Adrenal gland (tissue), 12 donors: ENCODE results near the gene TOR1B. TPM values are rescaled to one million over a fixed set of nuclear protein-coding genes. Genes with fewer than 3 reads are reported as not detected.

Source experiments
- DNase-seq, 7 donors: peaks; one replicate each; pipeline ENCODE4 v3.0.0-alpha.2; 2019 to 2020
- H3K27ac ChIP-seq, 5 donors: fragments of 200-600 bp; sonication (generic) in 4 of 5; 1 replicate in 3 of 5; 2 replicates in 2 of 5; pipeline versions ENCODE4 v1.5.1 to v1.8.0; 2016 to 2020; ENCODE audit warnings: mild to moderate bottlenecking in 1 of 5
- H3K27me3 ChIP-seq: fragments of 200-600 bp; 2 replicates; pipeline ENCODE4 v1.8.0; 2021
- H3K36me3 ChIP-seq, 2 donors: fragments of 200-600 bp; replicated peaks in 1 of 2; 1 replicate in 1 of 2; 2 replicates in 1 of 2; pipeline versions ENCODE4 v1.5.1 to v1.8.0; 2018 to 2022
- H3K4me1 ChIP-seq, 2 donors: fragments of 200-600 bp; replicated peaks in 1 of 2; 1 replicate in 1 of 2; 2 replicates in 1 of 2; pipeline versions ENCODE4 v1.5.1 to v1.8.0; 2018 to 2021
- H3K4me3 ChIP-seq, 4 donors: fragments of 200-600 bp; sonication (generic) in 3 of 4; one replicate each; pipeline ENCODE4 v1.5.1; 2016 to 2018
- H3K9me3 ChIP-seq, 3 donors: fragments of 200-600 bp; sonication (generic) in 1 of 3; replicated peaks in 1 of 3; 1 replicate in 2 of 3; 2 replicates in 1 of 3; pipeline versions ENCODE4 v1.5.1 to v1.8.0; 2016 to 2021
- POLR2A ChIP-seq, 2 donors: fragments of 450-650 bp; IDR thresholded peaks; one replicate each; pipeline ENCODE4 v1.6.1; 2017; ENCODE audit warnings: antibody characterized with exemption in 2 of 2, mild to moderate bottlenecking in 2 of 2, moderate library complexity in 1 of 2
- WGBS, 4 donors: extraction: QIAGEN DNeasy Blood & Tissue Kit in 2 of 4; methylation state at CpG; one replicate each; pipeline versions ENCODE4 v1.1.5 to v1.1.7; 2013 to 2017; 5-methylcytosine and 5-hydroxymethylcytosine counted together
- intact Hi-C, 2 donors: fragments of 100-400 bp; cut with DNase I; formaldehyde crosslinking; loops; one replicate each; pipeline versions ENCODE4 v1.14.1 to v1.15.0; 2022 to 2023
- polyA plus RNA-seq, 3 donors: library from polyadenylated mRNA; stranded (reverse); fragments of 200-250 nt in 2 of 3; fragments of 350-450 nt in 1 of 3; fragmentation: Illumina TruSeq in 1 of 3; extraction: RNeasy Lipid Tissue Mini Kit (QIAGEN cat#74804) in 1 of 3; gene quantifications; one replicate each; pipeline ENCODE4 v1.2.3, GENCODE V29; 2013 to 2014
- total RNA-seq, 9 donors: library from RNA; depleted of rRNA in 4 of 9; stranded (reverse); fragments of >200 nt in 4 of 9; fragments of 120-200 nt in 1 of 9; fragmentation: NEBNext Ultra II Directional in 1 of 9; extraction: Animal tissue kit (Norgen Biotek cat#: 25700) in 1 of 9; gene quantifications; one replicate each; pipeline versions ENCODE4 v1.1.0 to v1.2.4, GENCODE V29; 2013 to 2023
- TF ChIP-seq, protein P1 (sequence below), 6 experiments: fragments of 450-650 bp in 4 of 6; fragments of 200-600 bp in 2 of 6; sonication (generic) in 1 of 6; IDR thresholded peaks; 1 replicate in 5 of 6; 2 replicates in 1 of 6; pipeline versions ENCODE4 v1.5.1 to v1.8.0; 2016 to 2021; ENCODE audit warnings: antibody characterized with exemption in 6 of 6, mild to moderate bottlenecking in 2 of 6, moderate library complexity in 1 of 6
- donor health status: healthy with polysubstance abuse.
- donor health status: Bipolar disorder and iron deficiency.
- donor health status: DM: yes; HTN: yes; CAD: no.
- donor health status: DM: no; HTN: no; CAD: no.
- donor health status: DM: no; HTN: no; CAD: no.
- donor health status: DM: yes; HTN: yes; CAD: no.

Gene TOR1B
- total and polyA plus RNA-seq, 12 donors, result 9.8 to 36.3 (median 25.4) TPM

DNA sequence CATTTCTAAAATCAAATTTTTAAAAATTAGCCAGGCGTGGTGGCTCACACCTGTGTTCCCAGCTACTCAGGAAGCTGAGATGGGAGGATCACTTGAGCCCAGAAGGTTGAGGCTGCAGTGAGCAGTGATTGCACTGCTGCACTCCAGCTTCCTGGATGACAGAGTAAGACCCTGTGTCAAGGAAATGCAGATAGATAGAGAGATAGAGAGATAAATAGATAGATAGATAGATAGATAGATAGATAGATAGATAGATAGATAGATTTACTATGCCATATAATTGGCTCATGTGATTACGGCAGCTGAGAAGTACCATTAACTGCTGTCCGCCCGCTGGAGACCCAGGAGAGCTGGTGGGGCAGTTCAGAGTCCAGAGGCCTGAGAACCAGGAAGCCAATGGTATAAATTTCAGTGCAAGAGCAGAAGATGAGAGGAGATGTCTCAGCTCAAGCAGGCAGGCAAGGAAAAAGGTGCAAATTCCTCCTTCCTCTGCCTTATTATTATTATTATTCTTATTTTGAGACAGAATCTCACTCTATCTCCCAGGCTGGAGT lies 37.1 kb upstream of the TOR1B start:
- TF ChIP-seq POLR2A (IDR thresholded peaks at IDR 0.05), result no peak
- TF ChIP-seq, protein P1, sequence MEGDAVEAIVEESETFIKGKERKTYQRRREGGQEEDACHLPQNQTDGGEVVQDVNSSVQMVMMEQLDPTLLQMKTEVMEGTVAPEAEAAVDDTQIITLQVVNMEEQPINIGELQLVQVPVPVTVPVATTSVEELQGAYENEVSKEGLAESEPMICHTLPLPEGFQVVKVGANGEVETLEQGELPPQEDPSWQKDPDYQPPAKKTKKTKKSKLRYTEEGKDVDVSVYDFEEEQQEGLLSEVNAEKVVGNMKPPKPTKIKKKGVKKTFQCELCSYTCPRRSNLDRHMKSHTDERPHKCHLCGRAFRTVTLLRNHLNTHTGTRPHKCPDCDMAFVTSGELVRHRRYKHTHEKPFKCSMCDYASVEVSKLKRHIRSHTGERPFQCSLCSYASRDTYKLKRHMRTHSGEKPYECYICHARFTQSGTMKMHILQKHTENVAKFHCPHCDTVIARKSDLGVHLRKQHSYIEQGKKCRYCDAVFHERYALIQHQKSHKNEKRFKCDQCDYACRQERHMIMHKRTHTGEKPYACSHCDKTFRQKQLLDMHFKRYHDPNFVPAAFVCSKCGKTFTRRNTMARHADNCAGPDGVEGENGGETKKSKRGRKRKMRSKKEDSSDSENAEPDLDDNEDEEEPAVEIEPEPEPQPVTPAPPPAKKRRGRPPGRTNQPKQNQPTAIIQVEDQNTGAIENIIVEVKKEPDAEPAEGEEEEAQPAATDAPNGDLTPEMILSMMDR (IDR thresholded peaks at IDR 0.05), result no peak

DNA sequence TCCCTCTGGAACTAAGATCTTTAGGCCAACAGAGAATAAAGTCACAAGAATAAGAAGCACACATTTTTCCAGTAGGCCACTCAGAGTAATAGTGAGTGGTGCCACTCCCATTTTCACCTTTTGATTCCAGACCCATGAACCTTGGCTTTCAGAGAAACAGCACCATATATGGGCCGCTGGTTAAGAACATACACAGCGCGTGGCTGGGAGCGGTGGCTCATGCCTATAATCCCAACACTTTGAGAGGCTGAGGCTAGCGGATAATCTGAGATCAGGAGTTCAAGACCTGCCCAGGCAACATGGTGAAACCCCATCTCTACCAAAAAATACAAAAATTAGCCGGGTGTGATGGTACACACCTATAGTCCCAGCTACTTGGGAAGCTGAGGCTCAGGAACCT lies 34.5 kb upstream of the TOR1B start:
- DNase-seq, result no peak
- Histone ChIP-seq H3K4me1 (peaks cover 4 to 5% of the 10 kb centered on the region in 2 donors), H3K4me3 (no peak overlapping the region), H3K27me3 (no peaks in the 10 kb centered on the region), H3K27ac (no peak overlapping the region), H3K9me3 (no peaks in the 10 kb centered on the region), H3K36me3 (no peaks in the 10 kb centered on the region)
- intact Hi-C loops, result no loop called here
- WGBS, 4 donors, result 94 to 98% (median 96%) methylated on average over 6 of the region's 6 CpGs
- TF ChIP-seq POLR2A (IDR thresholded peaks at IDR 0.05), result no peak
- TF ChIP-seq, protein P1 (IDR thresholded peaks at IDR 0.05), result no peak

More for the DNA sequence above, 37.1 kb upstream of the TOR1B start:
- no peak overlapping the region for H3K27ac ChIP-seq
- no peaks in the 10 kb centered on the region for H3K27me3 ChIP-seq
- intact Hi-C loops, result no loop called here
- H3K4me3 ChIP-seq, result no peak overlapping the region
- H3K9me3 ChIP-seq, result no peaks in the 10 kb centered on the region
- no peaks in the 10 kb centered on the region for H3K36me3 ChIP-seq
- H3K4me1 ChIP-seq, result peaks cover 0 to 5% of the 10 kb centered on the region in 2 donors
- DNase-seq, result no peak
- WGBS, 4 donors, result 85 to 97% (median 93%) methylated on average over 4 of the region's 4 CpGs

DNA sequence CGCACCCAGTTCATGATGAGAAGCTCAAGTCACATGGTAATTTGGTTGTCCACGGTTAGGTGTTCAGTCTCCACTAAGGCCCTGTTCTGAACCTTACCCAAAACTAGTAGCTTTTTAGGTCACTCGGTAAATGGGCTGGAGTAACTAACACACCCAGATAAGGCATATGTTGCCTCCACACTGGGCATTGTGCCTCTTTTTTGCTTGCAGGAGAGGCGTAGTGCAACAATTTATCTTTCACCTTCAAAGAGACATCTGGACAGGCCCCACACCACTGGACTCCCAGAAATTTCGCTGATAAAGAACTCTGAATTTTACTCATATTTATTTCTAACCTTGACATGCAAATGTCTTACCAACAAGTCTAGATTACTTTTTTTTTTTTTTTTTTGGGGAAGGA lies 33.3 kb upstream of the TOR1B start:
- no peak overlapping the region for H3K27ac ChIP-seq
- TF ChIP-seq, protein P1 (IDR thresholded peaks at IDR 0.05), result no peak
- no peak for TF ChIP-seq POLR2A (IDR thresholded peaks at IDR 0.05)
- no peaks in the 10 kb centered on the region for H3K9me3 ChIP-seq
- no peaks in the 10 kb centered on the region for H3K36me3 ChIP-seq
- no peak overlapping the region for H3K4me3 ChIP-seq
- no peaks in the 10 kb centered on the region for H3K27me3 ChIP-seq
- no peak for DNase-seq
- intact Hi-C loops, result no loop called here
- H3K4me1 ChIP-seq, result peaks cover 8 to 9% of the 10 kb centered on the region in 2 donors
- WGBS, 4 donors, result 57 to 75% (median 64%) methylated on average over 5 of the region's 5 CpGs

DNA sequence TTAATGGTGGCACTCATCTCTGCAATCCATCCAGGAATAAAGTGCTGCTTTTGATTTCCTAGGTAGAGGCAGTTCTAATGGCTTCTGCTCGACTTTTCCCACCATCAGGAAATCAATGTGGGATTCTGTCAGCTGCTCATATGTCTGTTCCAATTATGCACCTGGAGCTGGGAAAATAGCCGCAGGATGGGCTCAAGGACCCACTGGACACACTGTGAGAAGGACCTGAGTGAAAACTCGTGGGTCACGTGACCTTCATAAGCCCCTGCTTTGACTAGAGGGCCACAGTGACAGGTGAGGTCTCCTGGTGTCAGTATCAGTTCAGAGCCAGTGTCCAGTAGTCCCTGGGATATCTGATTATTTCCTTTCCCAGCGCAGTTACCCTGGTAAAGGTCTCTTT lies 32.2 kb upstream of the TOR1B start:
- H3K4me1 ChIP-seq, result peaks cover 8 to 9% of the 10 kb centered on the region in 2 donors
- no peak overlapping the region for H3K4me3 ChIP-seq
- H3K9me3 ChIP-seq, result no peaks in the 10 kb centered on the region
- no peak for DNase-seq
- H3K36me3 ChIP-seq, result no peaks in the 10 kb centered on the region
- no peak for TF ChIP-seq POLR2A (IDR thresholded peaks at IDR 0.05)
- TF ChIP-seq, protein P1 (IDR thresholded peaks at IDR 0.05), result no peak
- no peak overlapping the region for H3K27ac ChIP-seq
- intact Hi-C loops, result no loop called here
- no peaks in the 10 kb centered on the region for H3K27me3 ChIP-seq
- WGBS, 4 donors, result 72 to 90% (median 88%) methylated on average over 4 to 5 of the region's 5 CpGs
